T-helper 22 cell (primary cell): Measurements from ENCODE around the gene PHACTR2.
"Not testable (repeated sequence)": the region's sequence is repeated elsewhere in the genome, so short reads cannot be mapped to it uniquely, and the experiment has no call there.

Experiments
- DNase-seq: peaks from one replicate; pipeline ENCODE4 v3.0.0-alpha.2; 2020; ENCODE audit warnings: low read depth

Gene PHACTR2

GRCh38 chr6:143807103-143807772, 129.5 kb downstream of the PHACTR2 start:
- no peak for DNase-seq

DNA sequence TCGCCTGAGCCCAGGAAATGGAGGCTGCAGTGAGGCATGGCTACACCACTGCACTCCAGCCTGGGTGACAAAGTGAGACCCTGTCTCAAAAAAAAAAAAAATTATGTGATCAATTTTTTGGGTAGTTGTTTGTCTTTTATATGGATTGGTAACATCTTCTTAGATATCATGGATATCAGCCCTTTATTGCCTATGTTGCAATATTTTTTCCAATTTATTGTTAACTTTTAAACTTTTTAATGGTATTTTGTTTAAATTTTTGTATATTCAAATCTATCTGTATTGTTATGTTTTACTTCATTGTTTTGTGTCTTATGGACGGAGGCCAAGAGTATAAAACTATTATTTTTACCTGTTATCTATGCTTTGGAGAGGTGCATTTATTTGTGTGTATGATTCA, 133.0 kb downstream of the PHACTR2 start:
- no peak for DNase-seq

DNA sequence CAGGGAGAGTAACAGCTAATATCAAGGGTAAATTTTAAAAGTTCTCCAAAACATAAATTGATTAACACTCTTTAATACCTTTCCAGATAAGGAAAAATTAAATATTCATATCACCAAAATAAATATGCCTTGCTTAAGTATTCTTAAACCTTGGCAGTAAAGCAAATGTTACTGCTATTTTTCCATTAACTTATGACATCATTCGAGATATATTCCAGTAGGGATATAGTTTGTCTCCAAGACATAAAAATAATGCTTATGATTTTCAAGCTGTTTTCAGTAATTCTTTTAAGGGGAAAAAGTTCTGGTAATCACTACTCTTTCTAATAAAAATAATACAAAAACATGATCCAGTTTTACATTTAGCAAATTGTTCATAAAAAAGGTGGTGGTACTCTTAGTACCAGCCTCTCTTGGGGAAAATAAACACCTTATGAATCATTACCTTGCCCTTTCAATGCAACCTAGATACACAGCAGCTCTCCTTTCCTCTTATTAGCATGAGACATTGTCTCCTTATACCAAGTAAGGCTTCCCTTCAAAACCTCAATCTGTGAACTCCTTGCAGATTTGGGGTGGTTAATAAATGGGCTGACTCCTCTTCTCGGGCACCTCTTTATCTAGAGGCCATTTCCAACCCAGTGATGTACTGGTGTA, 133.9 kb downstream of the PHACTR2 start:
- no peak for DNase-seq

DNA sequence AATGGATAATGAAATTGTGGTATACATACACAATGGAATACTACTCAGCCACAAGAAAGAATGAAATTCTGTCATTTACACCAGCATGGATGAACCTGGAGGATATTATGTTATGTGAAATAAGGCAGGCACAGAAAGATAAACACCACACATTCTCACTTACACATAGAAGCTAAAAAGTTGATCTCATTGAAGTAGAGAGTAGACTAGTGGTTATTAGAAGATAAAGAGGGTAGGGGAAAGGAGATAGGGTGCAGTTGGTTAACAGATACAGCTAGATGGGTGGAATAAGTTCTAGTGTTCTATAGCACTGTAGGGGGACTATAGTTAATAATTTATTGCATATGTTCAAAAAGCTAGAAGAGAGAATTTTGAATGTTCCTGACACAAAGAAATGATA, 139.9 kb downstream of the PHACTR2 start:
- no peak for DNase-seq

GRCh38 chr6:143821359-143821758, 143.6 kb downstream of the PHACTR2 start:
- no peak for DNase-seq

GRCh38 chr6:143822584-143823024, 144.8 kb downstream of the PHACTR2 start:
- DNase-seq, result no peak

- DNase-seq, result no peak
Measured at GRCh38 chr6:143823548-143823947, 145.8 kb downstream of the PHACTR2 start.

- no peak for DNase-seq
Measured at GRCh38 chr6:143828572-143828971, 150.8 kb downstream of the PHACTR2 start.

- DNase-seq, result no peak
Measured at GRCh38 chr6:143836150-143836549, 158.4 kb downstream of the PHACTR2 start.

DNA sequence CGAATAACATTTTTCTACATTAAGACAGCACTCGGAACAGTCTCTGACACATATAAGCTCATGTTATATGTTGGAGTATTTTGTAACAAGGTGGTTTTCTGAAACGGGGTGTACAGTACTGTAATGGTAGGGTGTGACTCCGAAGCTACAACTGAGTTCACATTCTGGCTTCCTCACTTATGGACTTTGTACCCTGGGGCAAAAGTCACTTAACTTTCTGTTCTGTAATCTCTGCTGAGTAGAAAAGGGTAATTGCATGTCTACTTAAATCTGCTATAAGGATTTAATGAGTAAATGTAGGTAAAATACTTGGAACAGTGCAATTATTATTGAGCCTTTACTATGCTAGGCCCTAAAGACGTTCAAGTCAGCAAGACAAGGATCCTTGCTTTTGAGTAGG, 160.6 kb downstream of the PHACTR2 start:
- no peak for DNase-seq

GRCh38 chr6:143839196-143839595, 161.4 kb downstream of the PHACTR2 start:
- no peak for DNase-seq

DNA sequence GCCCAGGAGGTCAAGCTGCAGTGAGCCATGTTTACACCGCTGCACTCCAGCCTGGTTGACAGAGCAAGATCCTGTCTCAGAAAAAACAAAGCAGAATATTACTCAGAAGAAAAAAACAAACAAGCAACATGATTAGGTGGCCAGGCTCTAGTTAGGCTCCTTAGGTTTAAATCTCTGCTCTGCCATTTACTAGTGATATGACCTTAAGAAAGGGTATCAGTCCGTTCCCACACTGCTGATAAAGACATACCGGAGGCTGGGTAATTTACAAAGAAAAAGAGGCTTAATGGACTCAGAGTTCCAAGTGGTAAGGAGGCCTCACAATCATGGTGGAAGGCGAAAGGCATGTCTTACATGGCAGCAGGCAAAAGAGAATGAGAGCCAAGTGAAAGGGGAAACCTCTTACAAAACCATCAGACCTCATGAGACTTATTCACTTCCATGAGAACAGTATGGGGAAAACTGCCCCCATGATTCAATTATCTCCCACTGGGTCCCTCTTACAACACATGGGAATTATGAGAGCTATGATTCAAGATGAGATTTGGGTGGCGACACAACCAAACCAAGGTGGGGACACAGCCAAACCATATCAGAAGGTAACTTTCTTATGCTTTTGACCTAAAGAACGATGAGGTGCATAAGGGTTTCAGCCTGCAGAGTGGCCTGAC, 163.0 kb downstream of the PHACTR2 start:
- DNase-seq, result no peak

DNA sequence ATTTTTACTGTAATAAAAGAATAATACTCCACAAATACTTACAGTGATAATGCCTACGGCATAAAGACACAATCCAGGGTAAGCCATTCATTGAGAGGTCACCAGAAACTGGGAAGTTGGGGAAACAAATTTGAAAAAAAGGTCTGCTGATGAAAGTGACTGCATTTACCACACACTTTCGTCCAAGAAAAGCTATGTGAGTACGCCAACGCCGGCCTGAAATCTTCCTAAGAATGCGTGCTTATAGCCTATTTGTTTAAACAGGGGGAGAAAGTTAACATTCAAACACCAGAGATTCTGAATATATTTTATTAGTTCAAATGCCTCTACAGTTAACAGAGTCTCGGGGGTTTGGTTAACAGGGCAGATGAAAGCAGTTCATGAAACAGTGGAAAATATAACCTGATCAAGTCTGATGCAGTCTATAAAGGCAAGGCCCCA, 164.7 kb downstream of the PHACTR2 start:
- no peak for DNase-seq

DNA sequence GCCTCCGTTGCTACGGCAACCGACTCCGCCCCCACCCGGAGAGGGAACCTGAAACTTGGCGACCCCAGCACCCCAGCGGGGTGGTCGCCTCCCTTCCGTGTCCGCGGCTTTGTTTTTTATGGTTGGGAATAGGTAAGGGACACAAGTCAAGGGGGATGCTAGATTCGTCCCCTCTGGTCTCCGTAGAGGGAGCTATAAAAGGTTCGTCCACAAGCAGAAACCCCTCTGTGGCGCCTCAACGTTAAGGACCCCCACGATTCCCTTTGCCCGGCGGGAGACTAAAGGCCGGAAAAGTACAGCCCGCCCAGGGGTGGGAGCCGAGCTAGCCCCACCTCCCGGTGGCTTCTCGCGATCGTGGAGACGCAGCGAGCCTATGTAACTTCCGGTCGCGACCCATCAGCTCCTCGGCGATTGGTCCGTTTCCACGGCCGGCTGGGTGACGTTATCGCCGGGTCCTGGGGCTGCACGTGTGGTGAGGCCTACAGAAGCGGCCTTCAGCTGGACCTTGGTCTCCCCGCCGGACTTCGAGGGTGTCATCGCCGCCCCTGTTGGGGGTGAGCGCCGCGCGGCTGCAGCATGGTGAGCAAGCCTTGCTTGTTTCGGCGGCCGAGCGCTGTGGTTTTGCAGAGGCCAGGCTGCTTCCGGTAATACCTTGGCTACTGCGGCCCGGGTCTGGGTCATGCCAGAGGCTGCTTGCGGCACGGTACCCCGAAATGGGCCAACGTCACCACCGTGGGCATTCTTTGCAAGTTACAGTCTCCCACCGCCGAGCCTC, 165.3 kb downstream of the PHACTR2 start, which contains the start of gene LTV1:
Gene LTV1 (plus strand): TSS at position 437 of the 775 bp plus-strand sequence. CDS start 140 bp downstream, at position 577.
- DNase-seq, result peak; percentile 84

DNA sequence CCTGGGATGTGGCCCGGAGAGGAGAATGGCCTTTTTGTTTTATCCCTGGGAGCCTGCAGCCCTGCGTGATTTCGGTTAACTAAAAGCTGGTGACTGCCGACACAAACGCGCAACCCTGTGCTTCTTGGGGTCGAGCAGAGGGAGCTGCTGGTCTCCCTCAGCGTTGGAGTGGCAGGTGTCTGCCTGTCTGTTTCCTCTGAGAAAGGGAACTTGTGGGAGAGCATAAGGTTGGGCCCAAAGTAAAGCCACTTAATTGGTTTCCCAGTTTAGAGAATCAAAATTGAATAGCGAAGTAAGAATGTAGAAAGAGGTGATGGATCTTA, 165.9 kb downstream of the PHACTR2 start:
- peak; percentile 0 for DNase-seq

DNA sequence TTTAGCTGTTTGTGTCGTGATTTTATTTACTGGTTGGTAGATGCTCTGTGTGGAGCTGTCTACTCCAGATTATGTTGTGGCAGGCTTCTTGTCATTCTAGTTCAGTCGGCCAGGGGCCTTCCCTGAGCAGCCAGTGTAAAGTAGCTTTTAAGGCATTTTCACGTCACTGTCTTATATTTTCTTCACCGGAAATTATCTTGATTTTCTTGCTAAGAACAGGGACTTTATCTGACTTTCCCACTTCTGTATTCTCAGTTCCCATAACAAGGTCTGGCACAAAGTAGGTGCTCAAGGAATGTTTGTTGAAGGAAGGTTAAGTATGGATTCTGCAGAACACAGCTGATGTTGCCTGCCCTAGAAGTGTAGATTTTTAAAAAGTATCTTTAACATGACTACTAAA, 166.2 kb downstream of the PHACTR2 start:
- no peak for DNase-seq

DNA sequence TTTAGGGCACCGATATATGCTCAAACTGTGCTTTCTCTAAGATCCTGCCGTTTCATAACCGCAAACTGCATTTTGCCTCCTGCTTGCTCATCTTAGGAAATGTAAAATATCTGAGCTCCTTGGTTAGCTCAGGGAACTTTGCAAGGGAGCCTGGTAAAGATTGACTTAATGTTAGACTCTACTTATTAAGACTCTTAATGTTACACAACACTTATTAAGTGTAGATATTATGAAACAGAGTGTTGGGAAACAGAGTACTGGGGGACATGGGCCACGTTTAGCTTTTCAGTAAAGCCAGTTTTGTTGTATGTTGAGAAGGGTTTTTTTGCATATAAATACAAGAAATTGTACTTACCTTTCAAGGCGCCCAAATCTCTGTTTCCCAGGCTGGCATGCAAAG, 167.3 kb downstream of the PHACTR2 start:
- no peak for DNase-seq

GRCh38 chr6:143851706-143852105, 173.9 kb downstream of the PHACTR2 start:
- not testable (repeated sequence) for DNase-seq

GRCh38 chr6:143855057-143855456, 177.3 kb downstream of the PHACTR2 start:
- DNase-seq, result not testable (repeated sequence)

- not testable (repeated sequence) for DNase-seq
Measured at GRCh38 chr6:143856762-143857161, 179.0 kb downstream of the PHACTR2 start.

GRCh38 chr6:143857651-143858050, 179.9 kb downstream of the PHACTR2 start:
- no peak for DNase-seq

DNA sequence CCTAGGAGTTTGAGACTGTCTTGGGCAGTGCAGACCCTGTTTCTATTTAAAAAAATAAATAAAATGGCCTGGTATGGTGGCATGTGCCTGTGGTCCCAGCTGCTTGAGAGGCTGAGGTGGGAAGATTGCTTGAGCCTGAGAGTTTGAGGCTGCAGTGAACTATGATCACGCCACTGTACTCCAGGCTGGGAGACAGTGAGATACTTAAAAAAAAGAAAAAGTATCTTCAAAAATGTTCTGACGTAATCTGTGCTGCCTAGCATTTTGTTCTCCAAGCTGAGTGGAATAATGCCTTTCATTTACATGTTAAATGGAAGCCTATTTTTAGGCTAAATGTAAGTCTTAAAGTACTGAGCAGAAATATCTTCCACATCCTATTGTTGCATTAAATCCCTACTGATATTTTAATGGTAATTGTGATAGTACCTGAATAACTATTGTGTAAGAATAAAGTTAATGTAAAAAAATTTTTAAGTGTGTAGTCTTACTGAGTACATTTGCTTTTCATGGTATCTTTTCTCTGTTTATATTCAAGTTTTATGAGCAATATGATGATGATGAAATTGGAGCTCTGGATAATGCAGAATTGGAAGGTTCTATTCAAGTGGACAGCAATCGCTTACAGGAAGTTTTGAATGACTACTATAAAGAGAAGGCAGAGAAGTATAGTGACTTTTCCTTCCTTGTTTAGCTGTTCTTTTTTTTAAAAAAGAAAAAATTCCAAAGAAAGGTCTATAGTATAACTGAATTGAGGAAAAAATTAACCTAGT, 182.3 kb downstream of the PHACTR2 start:
- no peak for DNase-seq
